Measurements from ENCODE around the gene CWC27.

CWC27 gene

GRCh38 chr5:64768358-64769312 is at the start of gene CWC27, which contains the start of gene SREK1IP1:
Gene CWC27 (plus strand): TSS chr5:64768930. CDS start chr5:64769147, 217 bp downstream.
Gene SREK1IP1 (minus strand): TSS chr5:64768691. CDS start chr5:64768517, 174 bp downstream.
- Histone ChIP-seq H3K27ac (peak within 1 kb of the TSS; percentile 94), H3K27me3 (ENCODE audit: insufficient read depth, low read depth, severe bottlenecking) (no peaks in the 10 kb centered on the region), H3K4me3 (ENCODE audit: low read depth, low read length) (peak within 1 kb of the TSS; percentile 85), H3K36me3 (peaks cover 21% of the 10 kb centered on the region), H3K9me3 (ENCODE audit: severe bottlenecking) (no peaks in the 10 kb centered on the region)
- peak; percentile 88 for DNase-seq
- TF ChIP-seq CTCF (IDR thresholded peaks at IDR 0.05; ENCODE audit: low read depth, low read length) = peak; percentile 15; the same call in 1 of the 2 replicates

GRCh38 chr5:64722588-64722987 is 46.1 kb upstream of the CWC27 start:
- Histone ChIP-seq H3K4me3 (ENCODE audit: low read depth, low read length) (no peak overlapping the region), H3K27ac (no peak overlapping the region), H3K27me3 (ENCODE audit: insufficient read depth, low read depth, severe bottlenecking) (no peaks in the 10 kb centered on the region), H3K9me3 (ENCODE audit: severe bottlenecking) (no peaks in the 10 kb centered on the region), H3K36me3 (peaks cover 8% of the 10 kb centered on the region)
- no peak for TF ChIP-seq CTCF (IDR thresholded peaks at IDR 0.05; ENCODE audit: low read depth, low read length)
- no peak for DNase-seq

GRCh38 chr5:64727150-64727549 is 41.6 kb upstream of the CWC27 start:
- H3K27ac ChIP-seq = no peak overlapping the region

GRCh38 chr5:64742411-64742810 is 26.3 kb upstream of the CWC27 start:
- Histone ChIP-seq H3K4me3 (ENCODE audit: low read depth, low read length) (no peak overlapping the region), H3K36me3 (peaks cover 28% of the 10 kb centered on the region), H3K27ac (no peak overlapping the region), H3K27me3 (ENCODE audit: insufficient read depth, low read depth, severe bottlenecking) (no peaks in the 10 kb centered on the region), H3K9me3 (ENCODE audit: severe bottlenecking) (no peaks in the 10 kb centered on the region)
- no peak for DNase-seq
- no peak for TF ChIP-seq CTCF (IDR thresholded peaks at IDR 0.05; ENCODE audit: low read depth, low read length)

More at GRCh38 chr5:64727150-64727549, 41.6 kb upstream of the CWC27 start:
- no peaks in the 10 kb centered on the region for H3K9me3 ChIP-seq (ENCODE audit: severe bottlenecking)
- no peak overlapping the region for H3K4me3 ChIP-seq (ENCODE audit: low read depth, low read length)
- TF ChIP-seq CTCF (IDR thresholded peaks at IDR 0.05; ENCODE audit: low read depth, low read length) = no peak
- DNase-seq = no peak
- peaks cover 12% of the 10 kb centered on the region for H3K36me3 ChIP-seq
- no peaks in the 10 kb centered on the region for H3K27me3 ChIP-seq (ENCODE audit: insufficient read depth, low read depth, severe bottlenecking)

- H3K36me3 ChIP-seq = peaks cover 26% of the 10 kb centered on the region
- H3K4me3 ChIP-seq (ENCODE audit: low read depth, low read length) = no peak overlapping the region
- no peak overlapping the region for H3K27ac ChIP-seq
- no peaks in the 10 kb centered on the region for H3K27me3 ChIP-seq (ENCODE audit: insufficient read depth, low read depth, severe bottlenecking)
- no peaks in the 10 kb centered on the region for H3K9me3 ChIP-seq (ENCODE audit: severe bottlenecking)
- TF ChIP-seq CTCF (IDR thresholded peaks at IDR 0.05; ENCODE audit: low read depth, low read length) = no peak
- no peak for DNase-seq
Observed at GRCh38 chr5:64742821-64743220, 25.9 kb upstream of the CWC27 start.
